GM21390 (cell line): ENCODE data around the gene PARVG.
"Not testable (repeated sequence)": the region's sequence is repeated elsewhere in the genome, so short reads cannot be mapped to it uniquely, and the experiment has no call there.

Experiments used
- ATAC-seq: cut with Tn5 transposase; IDR thresholded peaks from one replicate; pipeline ENCODE4 v1.9.1; 2021; ENCODE audit not compliant: unreplicated experiment

Gene PARVG

DNA sequence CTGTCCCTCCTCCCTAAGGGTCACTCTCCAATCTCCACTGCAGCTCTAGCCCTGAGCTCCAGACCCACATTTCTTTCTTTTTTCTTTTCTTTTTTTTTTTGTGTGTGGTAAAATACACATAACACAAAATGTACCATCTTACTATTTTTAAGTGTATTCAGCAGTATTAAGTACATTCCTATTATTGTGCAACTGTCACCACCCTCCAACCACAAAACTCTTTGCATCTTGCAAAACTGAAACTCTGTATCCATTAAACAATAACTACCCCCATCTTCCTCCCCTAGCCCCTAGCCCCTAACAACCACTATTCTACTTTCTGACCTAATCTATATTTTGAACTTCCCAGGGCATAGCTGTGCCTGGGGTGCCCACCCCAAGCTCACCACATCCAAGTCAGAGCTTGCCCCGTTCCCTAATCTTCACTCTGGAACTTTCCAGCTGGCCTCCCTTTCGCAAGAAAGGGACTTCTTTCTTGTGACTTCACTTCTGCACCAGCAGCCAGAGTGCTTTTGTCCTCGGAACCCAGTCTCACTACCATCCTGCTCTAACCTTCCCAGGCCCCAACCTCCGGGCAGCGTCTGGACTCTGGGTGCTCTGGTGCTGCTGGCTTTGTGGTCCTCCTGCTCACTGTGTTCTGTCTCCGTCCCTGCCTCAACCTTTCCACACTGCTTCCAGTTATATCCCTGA, 30.7 kb downstream of the PARVG start:
- ATAC-seq, result no peak

DNA sequence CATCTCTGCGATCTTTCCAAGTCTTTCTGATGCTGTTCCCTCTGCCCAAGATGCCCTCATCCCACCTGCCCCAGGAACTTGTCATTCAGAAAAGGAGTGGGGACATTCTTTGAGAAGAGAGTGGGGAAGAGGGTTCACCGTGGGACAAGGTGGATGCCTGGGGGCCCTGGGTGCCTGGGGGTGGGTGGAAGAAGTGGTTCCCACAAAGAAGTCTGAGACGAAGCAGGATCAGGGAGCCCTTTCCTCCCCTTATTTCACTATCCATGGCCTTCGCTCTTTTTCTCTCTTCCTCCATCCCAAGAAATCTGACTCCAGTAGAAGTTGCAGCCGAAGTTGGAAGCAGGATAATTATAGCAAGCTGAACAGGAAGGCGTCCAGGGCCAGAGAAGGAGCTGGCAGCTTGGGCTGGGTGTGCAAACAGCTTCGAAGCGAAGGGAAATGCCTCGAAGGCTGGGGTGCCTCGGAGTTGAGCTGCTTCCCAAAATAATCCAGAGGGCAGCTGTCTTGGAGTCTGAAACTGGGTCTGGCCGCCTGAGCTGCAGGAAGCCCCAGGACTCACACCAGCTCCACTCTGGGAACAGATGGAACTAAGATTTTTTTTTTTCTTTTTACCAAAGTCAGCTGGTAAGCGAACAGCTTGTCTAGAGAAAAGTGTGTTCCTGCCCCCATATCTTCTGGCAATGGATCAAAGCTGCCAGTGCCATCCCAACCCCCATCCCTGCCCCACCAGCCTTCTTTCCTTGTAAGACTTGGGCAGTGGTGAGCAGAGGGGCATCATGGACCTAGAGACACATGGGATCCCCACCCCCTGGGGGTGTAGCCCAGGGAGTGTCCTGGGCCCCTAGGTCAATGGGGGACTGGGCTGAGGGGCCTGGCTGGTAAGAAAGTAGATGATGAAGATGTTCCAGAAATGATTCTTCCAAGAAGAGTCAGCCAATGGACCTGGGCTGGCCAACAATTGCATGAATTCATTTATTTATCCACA, 31.5 kb downstream of the PARVG start:
- ATAC-seq, result no peak

DNA sequence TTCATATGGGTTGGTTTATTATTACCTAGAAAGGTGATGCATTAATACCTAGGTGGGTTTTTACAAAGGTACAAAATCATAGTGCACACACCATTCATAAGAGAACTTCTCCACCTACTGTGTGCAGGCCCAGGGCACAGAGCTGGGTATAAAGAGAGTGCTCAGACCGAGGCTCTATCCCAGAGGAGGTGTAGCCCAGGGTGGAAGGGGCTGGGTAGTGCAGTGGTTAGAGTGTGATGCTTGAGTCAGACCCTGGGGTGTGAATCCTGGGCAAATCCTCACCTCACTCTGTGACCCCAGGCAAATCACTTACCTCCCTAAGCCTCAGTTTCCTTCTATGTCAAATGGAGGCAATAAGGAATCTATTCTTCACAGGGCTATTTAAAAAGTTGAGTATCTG, 32.2 kb downstream of the PARVG start:
- no peak for ATAC-seq

DNA sequence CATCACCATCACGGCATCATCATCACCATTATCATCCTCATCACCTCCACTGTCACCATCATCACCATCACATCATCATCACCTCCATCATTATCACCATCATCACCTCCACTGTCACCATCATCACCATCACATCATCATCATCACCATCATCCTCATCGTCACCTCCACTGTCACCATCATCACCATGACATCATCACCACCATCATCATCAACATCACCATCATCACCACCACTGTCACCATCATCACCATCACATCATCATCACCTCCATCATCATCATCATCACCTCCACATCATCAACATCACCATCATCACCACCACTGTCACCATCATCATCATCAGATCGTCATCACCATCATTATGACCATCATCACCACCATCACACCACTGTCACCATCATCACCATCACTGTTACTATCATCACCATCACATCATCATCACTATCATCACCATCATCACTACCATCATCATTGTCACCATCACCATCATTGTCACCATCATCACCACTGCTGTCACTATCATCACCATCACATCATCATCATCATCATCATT, 32.8 kb downstream of the PARVG start:
- no peak for ATAC-seq

DNA sequence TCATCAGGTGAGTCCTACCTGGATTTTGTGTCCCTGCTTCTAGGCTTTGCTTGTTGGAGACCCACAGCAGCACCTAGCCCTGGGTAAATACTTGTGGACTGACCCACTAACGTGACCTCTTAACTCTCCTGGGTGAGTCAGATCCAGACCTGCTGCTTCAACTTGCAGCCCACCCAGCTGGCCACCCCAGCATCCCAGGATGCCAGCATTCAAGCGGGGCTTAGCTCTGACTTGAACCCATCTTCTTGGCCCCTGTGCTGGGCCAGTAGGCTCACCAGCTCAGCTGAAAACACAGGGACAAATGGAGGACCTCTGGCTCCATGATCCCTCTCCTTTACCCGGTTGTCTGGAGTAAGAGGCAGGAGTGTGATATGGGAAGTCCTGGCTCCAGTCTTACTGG, 33.5 kb downstream of the PARVG start:
- ATAC-seq, result no peak

DNA sequence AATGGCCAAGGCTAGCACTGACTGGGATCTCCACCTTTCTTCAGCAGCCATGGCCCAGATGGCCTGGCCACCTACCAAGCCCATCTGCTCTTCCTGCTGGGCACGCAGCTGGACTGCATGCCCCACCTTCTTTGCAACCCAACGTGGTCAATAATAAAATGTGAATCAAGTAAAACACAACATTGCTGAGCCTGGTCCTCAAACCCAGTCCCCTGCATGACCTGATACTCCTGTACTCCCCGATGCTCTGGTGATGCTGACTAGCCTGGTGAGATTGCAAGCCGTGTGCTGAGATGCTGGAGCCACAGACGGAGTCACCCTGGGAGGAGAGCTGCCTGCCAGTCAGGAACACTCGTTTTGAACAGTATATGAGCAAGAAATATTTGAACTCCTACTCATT, 34.0 kb downstream of the PARVG start:
- no peak for ATAC-seq

DNA sequence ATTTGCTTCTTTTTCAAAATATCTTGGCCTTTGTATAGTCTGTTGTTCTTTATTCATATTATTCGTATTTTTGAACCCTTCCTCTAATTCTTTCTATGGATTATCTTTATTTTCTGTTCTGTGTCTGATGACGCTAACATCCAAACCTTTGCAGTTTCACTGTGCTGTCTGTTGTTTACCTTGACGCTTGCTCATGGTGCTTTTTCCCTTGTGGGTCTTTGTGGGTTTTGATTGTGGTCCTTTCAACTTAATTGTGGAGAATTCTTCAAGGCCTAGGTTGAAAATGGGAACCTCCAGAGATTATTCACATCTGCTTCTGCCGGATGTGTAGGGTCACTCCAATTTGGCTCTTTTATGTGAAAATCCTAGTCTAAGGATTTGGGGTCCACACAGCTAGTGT, 34.6 kb downstream of the PARVG start:
- no peak for ATAC-seq

DNA sequence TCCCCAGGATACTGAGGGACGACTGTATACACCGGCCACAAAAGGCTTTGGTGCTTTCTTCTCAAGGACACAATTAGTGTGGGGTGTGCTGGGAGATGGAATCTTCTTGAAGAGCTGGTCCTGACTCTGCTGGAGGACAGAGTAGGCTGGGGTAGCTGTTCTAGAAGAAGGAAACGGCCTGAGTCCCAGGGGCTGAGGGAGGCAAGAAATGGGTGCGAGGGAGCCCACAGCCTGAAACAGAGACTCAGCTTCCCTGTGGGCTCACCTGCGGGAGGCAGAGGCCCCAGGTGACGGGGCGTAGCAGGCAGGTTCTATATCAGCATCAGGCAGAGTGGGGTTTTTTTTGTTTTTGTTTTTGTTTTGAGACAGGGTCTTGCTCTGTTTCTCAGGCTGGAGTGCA, 36.6 kb downstream of the PARVG start:
- no peak for ATAC-seq

DNA sequence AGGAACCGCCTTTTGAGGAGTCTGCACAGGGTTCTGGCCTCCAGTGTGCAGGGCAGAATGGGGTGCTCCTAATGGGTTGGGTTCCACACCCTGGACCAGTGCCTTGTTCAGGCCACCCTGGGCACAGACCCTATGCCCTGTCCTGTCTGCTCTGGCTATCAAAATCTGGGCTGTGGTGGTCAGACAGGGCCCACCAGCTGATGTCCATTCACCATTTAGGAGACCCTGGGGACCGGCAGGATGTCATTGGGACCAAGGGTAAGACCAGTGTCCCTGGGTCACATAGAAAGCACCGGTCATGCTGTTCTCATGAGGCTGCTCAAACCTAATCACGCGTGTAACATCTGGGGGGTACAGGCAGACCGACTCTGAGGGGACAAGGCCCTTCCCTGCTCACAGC, 37.3 kb downstream of the PARVG start:
- no peak for ATAC-seq

DNA sequence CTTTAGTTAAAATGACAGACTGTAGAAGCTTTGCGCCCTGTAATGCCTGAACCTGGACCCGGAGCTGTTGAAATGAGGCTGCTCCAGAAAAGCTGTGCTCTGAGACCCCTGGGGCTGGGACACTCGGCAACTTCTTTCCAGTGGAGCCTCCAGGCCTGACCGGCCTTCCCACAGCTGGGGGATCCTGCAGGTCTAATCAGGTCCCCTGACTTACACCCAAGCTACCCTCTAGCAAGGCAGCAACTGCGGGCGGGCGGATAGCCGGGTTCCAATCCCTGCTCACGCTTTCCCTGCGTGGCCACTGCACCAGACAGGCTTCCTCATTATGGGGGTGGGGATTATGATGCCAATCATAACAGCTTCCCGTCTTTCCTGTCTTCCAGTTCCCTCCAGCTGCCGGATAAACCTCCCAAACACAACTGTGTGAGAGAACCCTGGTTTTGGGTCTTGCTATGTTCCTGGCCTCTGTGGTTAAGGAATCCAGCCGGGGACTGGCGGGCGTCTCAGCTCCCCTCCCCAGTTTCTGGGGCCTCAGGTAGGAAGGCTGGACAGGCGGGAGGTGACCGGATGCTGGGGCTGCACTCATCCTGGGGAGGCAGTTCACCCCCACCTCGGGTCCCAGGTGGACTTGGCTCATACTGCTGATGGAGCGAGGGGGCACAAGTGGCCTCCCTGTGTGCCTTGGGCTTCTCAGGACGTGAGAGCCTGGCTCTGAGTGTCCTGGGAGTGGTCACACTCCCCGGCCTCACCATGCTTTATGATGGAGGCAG, 38.6 kb downstream of the PARVG start:
- ATAC-seq, result no peak

DNA sequence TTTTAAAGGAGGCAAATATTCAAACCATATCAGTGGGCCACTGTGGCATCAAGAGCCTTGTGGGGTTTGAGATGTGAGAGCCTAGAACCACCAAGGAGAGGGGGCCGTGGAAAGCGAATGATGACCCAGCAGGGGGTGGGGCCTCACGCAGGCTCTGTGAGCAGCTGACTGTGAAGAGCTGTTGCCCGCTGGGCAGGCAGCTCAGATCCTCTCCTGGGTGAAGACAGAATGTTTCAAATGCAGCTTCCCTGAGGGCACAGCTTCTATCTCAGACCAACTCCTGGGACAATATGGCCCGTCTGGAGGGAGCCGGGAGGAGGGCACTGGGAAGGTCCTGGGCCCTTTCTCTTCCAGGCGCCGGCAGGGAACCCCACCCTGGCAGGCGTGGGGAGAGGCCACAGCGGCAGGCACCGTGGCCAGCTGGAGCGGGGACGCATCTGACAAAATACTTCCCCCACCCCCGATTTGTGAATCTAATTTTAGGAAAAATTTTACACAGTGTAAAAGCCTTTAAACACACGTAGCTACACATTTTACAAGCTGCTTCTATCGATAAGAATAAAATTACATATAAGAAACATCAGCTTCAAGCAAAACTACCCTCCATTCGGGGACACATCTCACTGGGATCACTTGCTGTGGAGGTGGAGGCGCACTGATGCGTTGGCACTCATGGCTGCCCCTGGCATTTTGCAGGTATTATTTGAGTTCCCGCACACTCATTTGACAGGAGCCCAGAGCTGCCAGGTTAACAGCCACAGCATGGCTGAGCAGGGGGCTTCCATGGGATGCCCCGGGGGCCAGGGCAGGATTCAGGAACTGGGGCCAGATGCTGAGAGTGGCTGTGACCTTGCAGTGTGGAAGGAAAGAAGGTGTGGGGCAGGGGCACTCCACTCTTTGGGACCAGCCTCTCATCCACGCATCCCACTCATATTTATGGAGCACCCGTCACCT, 40.3 kb downstream of the PARVG start:
- ATAC-seq, result no peak

DNA sequence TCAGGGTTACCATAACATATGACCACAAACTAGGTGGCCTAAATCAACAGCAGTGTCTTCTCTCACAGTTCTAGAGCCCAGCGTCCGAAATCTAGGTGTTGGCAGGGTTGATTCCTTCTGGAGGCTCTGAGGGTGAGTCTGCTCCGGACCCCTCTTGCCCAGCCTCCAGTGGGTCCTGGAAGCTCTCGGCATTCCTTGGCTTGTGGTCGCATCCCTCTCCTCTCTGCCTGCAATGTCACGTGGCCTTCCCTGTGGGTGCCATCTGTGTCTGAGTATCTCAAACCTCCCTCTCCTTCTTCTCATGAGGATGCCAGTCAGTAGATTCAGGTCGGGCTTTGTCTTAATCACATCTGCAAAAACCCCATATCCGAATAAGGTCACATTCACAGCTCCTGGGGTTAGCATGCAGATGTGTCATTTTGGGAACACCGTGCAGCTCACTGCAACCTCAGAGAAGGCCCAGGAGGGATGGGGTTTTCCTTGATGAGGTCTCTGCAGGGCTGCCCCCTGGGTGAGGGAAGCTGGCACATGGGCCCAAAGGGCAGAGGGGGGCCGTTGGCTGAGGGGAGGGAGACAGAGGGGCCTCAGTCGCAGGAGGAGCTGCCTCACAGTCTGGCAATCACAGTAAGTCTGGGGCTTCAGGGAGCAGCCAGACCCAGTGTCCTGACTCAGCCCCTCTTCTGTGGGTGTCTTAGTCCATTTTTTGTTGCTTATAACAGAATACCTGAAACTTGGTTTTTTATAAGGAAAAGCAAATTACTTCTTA, 41.2 kb downstream of the PARVG start:
- ATAC-seq, result no peak

DNA sequence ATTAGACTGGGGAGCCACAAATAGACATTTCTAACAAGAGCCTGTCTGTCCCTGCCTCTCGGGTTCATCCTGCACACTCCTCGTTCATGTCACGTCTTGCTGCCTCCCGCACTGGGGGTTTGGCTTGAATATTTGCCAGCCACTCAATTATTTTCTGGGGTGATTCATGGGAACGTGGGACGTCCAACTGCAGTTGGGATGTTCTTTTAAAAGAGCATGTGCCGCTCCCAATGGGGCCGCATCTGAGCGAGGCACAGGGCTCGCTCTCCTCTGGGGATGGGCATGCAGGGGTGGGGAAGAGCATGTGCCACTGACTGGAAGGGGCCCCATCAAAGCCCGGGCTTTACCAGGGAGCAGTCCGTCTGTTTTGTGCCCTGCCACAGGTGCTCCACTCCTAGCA, 43.4 kb downstream of the PARVG start:
- ATAC-seq, result no peak

DNA sequence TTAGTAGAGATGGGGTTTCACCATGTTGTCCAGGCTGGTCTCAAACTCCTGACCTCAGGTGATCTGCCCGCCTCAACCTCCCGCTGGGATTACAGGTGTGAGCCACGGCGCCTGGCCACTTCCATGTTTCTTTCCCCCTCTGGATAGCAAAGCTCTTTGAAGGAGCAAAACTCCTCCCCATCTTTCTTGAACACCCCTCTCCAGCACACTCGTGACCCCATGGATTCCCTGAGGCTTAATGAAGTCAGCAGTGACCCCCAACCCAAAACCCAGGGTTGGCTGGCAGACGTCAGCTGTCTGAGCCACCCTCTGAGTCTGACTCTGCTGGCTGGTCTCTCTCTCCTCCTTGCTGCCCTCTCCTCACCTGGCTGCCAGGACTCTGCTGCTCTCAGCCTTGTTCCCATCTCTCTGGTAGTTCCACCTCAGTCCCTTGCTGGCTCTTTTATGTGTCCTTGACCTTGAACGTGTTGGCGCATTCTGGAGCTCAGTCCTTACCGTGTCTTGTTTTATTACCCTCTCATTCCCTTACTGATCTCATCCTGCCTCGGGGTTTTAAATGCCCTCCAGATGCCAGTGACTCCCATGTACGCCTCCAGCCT, 44.5 kb downstream of the PARVG start:
- no peak for ATAC-seq

DNA sequence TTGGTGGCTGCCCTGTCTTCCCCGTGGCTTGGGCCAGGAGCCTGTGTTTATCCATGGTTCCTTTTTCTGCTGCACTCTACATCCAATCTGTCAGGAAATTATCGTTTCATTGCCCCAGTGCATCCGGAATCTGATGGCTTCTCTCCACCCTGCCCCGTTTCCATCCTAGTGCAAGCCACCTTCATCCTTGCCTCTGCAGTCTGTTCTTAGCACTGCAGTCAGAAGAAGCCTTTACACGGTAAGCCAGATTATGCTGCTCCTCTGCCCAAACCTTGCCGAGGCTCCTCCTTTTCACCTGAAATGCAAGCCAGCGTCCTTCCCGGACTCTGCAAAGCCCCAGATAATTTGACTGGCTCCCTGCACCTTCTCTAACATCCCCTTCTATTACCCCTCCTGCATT, 45.1 kb downstream of the PARVG start:
- ATAC-seq, result no peak

DNA sequence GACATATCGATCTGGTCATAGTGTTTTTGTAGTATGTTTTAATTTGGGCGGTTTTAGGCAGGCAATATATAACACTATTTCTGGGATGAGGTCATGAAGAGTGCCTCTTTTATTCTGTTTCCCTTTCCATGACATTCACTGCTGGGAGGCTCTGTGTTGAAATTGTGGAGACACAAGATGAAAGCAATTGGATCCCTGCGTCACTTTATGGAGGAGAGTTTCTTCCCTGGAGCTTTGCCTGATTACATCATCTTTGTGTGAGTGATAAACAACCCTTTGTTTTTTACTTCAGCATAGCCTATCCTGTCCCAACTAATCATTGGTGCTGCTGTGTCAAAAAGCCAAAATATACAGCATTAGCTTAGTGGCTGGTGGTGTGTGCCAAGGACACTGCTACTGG, 48.6 kb downstream of the PARVG start:
- ATAC-seq, result no peak

DNA sequence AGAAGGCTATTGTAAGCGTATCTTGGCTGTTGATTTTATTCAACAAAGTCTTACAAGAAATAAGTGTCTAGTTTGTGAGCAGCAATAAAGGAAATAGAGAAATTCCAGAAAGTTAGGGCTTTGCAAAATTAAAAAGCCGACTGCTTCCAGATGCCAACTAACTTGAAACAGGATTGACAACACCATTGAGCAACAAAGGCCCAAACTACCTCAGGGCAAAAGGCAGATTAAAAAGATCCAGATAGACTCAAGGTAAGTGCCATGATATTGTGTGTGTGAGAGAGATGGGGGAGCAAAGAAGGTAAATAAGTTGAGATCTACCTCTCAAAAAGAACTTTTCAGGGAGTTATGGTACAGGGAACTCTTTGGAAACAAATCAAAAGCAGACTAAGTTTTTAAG, 49.1 kb downstream of the PARVG start:
- no peak for ATAC-seq

DNA sequence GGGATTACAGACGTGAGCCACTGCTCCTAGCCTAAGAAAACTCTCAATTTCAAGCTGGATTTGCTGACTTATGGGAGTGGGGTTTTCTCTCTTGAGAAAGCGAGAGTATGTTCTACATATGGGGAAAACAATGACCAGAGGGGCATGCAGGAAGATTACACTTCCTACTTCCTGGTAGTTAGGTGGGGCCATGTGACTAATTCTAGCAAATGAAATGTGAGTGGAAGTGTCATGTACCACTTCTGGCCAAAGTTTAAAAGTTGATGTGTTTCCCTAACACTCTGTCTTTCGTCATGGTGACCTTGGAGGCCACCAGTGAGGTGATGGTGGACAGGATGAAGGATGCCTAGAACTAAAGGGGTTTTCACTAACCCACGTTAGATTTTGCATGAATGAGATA, 50.5 kb downstream of the PARVG start:
- ATAC-seq, result no peak

DNA sequence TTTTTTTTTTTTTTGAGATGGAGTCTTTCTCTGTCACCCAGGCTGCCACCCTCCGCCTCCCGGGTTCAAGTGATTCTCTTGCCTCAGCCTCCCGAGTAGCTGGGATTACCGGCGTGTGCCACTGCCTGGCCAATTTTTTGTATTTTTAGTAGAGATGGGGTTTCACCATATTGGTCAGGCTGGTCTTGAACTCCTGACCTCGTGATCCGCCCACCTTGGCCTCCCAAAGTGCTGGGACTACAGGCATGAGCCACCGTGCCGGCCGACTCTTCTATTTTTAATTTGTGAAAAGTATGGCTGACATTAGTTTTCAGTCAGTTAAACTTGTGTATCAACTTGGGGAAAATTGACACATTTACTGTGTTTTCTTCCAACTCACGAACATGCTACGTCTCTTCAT, 53.6 kb downstream of the PARVG start:
- ATAC-seq, result not testable (repeated sequence)
